GM12865 (cell line): ENCODE results near the gene MME.

Source experiments
- DNase-seq: peaks from one replicate; pipeline ENCODE4 v3.0.0; 2010; ENCODE audit warnings: low read depth
- H3K4me3 ChIP-seq: 2 replicates; pipeline ENCODE4 v1.5.1; 2011; ENCODE audit warnings: mild to moderate bottlenecking, low read depth, low read length, control low read depth
- CTCF ChIP-seq: IDR thresholded peaks from 2 replicates; pipeline ENCODE4 v1.5.1; 2011; ENCODE audit warnings: low read length, control low read depth, low read depth, inconsistent platforms; ENCODE audit not compliant: insufficient read depth; ENCODE audit errors: missing control alignments

MME gene

GRCh38 chr3:155093261-155093660, 13.1 kb downstream of the MME start:
- DNase-seq: peak; percentile 8
- no peak for TF ChIP-seq CTCF
- no peak overlapping the region for H3K4me3 ChIP-seq

- no peak for TF ChIP-seq CTCF
- DNase-seq: no peak
- no peak overlapping the region for H3K4me3 ChIP-seq
These were observed 16.3 kb downstream of the MME start for GRCh38 chr3:155096303-155097008.

DNA sequence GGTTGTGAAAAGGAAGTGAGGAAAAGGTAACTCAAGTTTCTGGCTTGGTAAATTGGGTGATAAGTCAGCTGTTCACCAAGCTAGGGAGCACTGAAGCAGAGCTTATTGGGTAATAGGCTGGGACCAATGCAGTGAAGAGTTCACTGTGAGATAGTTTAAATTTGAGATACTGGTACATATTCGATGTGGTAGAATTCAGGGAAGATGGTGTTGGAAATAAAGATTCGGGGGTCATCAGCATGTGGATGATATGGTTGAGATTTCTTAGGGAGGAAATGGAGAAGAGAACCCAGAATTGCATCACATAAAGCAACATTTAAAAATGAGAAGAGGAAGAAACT, 16.9 kb downstream of the MME start:
- no peak for DNase-seq
- no peak for TF ChIP-seq CTCF
- no peak overlapping the region for H3K4me3 ChIP-seq

GRCh38 chr3:155101398-155101797, 21.3 kb downstream of the MME start:
- no peak for DNase-seq
- H3K4me3 ChIP-seq: no peak overlapping the region
- no peak for TF ChIP-seq CTCF

DNA sequence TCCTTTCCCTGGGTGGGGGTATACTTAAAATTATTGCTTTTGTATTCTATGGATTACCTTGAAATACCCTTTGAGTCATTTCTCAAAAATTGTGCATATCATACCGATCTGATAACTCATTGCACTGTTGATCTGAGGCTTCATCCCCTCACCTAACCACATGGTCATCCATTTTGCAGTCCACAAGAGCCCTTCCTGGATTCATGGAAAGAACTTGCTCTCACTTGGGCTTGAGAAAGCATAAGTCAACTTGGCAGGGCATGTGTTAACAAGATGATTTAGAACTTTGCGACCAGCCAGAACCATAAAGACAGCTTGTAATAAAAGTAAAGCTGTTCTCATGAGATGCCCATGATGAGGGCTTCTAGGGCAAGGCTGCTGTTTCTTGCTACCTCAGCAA, 22.2 kb downstream of the MME start:
- no peak for TF ChIP-seq CTCF
- no peak for DNase-seq
- H3K4me3 ChIP-seq: no peak overlapping the region

DNA sequence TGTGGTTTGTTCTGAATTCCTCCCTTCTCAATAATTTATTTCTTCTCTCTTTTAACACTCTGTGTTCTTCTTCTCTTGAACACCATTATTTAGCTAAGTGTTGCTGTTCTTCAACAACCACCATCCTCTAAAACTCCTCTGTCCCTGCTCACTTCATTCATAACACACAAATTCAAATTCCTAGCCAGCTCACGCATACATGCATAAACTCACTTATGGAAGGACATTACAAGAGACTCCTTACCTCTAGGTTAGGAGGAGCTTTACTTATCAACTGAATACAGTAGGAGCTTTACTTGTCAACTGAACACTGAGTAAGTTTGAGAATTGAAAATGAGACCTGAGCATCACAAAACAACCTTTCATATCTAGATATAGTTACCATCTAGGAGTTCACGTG, 23.6 kb downstream of the MME start:
- H3K4me3 ChIP-seq: no peak overlapping the region
- no peak for TF ChIP-seq CTCF
- DNase-seq: no peak

DNA sequence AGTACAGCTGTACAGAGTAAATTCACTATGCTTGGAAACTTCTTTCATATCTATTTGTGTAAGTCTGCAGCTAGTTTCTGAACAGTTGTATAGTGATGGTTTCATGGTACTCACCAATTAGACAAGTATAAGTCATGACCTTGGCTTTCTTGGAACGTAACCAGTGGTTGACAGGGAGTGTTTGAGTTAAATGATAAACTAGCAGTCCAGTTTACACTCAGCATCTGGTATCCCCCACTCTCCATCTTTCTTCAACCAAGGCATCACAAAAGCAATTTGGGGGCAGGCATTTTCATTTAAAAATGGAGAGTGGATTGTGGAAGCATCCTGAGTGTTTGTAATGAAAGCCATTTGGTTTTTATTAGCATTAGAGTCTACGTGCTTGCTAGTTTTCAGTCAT, 26.0 kb downstream of the MME start:
- no peak overlapping the region for H3K4me3 ChIP-seq
- DNase-seq: no peak
- no peak for TF ChIP-seq CTCF
